NCI-H1417 (cell line): ENCODE data around the gene CARS1.
A peak's percentile ranks its signal among the peaks of the same experiment; 100 is the strongest.

ENCODE experiments used
- DNase-seq, 3 experiments: peaks; one replicate each; lab custom pipeline; 2025; lab: John Stamatoyannopoulos, UW

Gene CARS1

GRCh38 chr11:3037945-3038271 lies 19.3 kb downstream of the CARS1 start:
- no peak for DNase-seq

- DNase-seq = peak; percentile 36 to 83 (median 53)
Measured at GRCh38 chr11:3037040-3037944, 19.9 kb downstream of the CARS1 start.

GRCh38 chr11:3036419-3036818 lies 20.8 kb downstream of the CARS1 start:
- no peak for DNase-seq

GRCh38 chr11:3035333-3035732 lies 21.9 kb downstream of the CARS1 start:
- no peak for DNase-seq

- DNase-seq = no peak
Measured at GRCh38 chr11:3030289-3031070, 26.7 kb downstream of the CARS1 start.

- no peak for DNase-seq
Measured at GRCh38 chr11:3028813-3029212, 28.4 kb downstream of the CARS1 start.

- DNase-seq = no peak
Measured at GRCh38 chr11:3026803-3027202, 30.4 kb downstream of the CARS1 start.

- no peak for DNase-seq
Measured at GRCh38 chr11:3022982-3023381, 34.2 kb downstream of the CARS1 start.

GRCh38 chr11:3022300-3022967 lies 34.8 kb downstream of the CARS1 start:
- no peak for DNase-seq

- DNase-seq = peak in 2 of 3 experiments; percentile 6 to 69
Measured at GRCh38 chr11:3021125-3021524, 36.1 kb downstream of the CARS1 start.

- no peak for DNase-seq
Measured at GRCh38 chr11:3020011-3020410, 37.2 kb downstream of the CARS1 start.

GRCh38 chr11:3018596-3018995 lies 38.6 kb downstream of the CARS1 start:
- no peak for DNase-seq

- DNase-seq = no peak
Measured at GRCh38 chr11:3016861-3017260, 40.4 kb downstream of the CARS1 start.

- DNase-seq = no peak
Measured at GRCh38 chr11:3015796-3016195, 41.4 kb downstream of the CARS1 start.

GRCh38 chr11:3014943-3015342 lies 42.3 kb downstream of the CARS1 start:
- DNase-seq = no peak

GRCh38 chr11:3014057-3014938 lies 42.9 kb downstream of the CARS1 start:
- DNase-seq = no peak

GRCh38 chr11:3011891-3012885 lies 45.0 kb downstream of the CARS1 start:
- no peak for DNase-seq

- peak in 2 of 3 experiments; percentile 30 to 69 for DNase-seq
Measured at GRCh38 chr11:3010521-3011275, 46.5 kb downstream of the CARS1 start.

- DNase-seq = no peak
Measured at GRCh38 chr11:3010004-3010403, 47.2 kb downstream of the CARS1 start.

GRCh38 chr11:3009481-3009880 lies 47.7 kb downstream of the CARS1 start:
- DNase-seq = no peak
